Medulla oblongata (tissue), 1 donor: ENCODE measurements around the gene LKAAEAR1.

Experiments
- DNase-seq: peaks from one replicate; pipeline ENCODE4 v3.0.0-alpha.2; 2015; ENCODE audit errors: extremely low spot score

The LKAAEAR1 gene

GRCh38 chr20:64037199-64037497 is 47.0 kb downstream of the LKAAEAR1 start:
- DNase-seq: no peak

- DNase-seq: no peak
Measured at GRCh38 chr20:64036346-64037198, 47.6 kb downstream of the LKAAEAR1 start.

GRCh38 chr20:64035933-64036345 is 48.3 kb downstream of the LKAAEAR1 start, which contains the start of gene C20orf204:
Gene C20orf204, plus strand, starts transcription at chr20:64036182. Its CDS starts 142 bp downstream, at chr20:64036324.
- DNase-seq: no peak

- no peak for DNase-seq
Measured at GRCh38 chr20:64035066-64035932, 48.9 kb downstream of the LKAAEAR1 start.

- DNase-seq: no peak
Measured at GRCh38 chr20:64033981-64034493, 50.2 kb downstream of the LKAAEAR1 start.
